ENCODE data around the gene HNRNPA0. TPM values are rescaled to one million over a fixed set of nuclear protein-coding genes. Genes with fewer than 3 reads are reported as not detected.

The HNRNPA0 gene
- polyA plus RNA-seq, 1 of the 3 experiments (the other 2 are of a cell fraction), result 24.9 TPM

DNA sequence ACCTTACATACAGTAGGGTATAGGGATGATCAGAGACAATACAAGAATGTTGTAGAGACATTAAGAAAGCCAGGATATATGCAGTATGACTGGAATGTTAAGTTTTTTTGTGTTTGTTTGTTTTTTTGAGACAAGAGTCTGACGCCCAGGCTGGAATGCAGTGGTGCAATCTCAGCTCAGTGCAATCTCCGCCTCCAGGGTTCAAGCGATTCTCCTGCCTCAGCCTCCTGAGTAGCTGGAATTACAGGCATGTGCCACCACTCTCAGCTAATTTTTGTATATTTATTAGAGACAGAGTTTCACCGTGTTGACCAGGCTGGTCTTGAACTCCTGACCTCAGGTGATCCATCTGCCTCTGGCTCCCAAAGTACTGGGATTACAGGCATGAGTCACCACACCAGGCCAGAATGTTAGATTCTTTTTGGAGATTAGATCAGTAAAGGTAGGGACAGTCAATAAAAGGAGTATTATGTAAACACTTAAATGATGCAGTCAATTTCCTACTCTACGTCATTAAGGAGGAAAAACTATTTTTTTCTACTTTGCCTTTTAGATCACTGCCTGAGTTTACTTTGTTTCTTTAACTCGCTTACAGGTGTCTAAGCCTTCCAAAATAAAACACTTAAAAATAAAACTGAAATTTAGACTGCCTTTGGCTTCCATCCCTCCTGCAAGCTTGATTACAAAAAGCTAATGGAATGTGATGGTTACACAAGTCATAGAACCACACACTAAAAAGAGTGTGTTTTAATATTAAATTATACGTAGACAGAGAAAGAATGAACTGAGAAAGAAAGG is 6.8 kb upstream of the HNRNPA0 start:
- no peak for DNase-seq
- Histone ChIP-seq H4K20me1 (ENCODE audit: insufficient read depth) (no peaks in the 10 kb centered on the region), H3K4me3 (ENCODE audit: low read depth in 2 of 2, low read length in 1 of 2) (no peak overlapping the region), H3K9me2 (no peaks in the 10 kb centered on the region), H3K9ac (no peak overlapping the region), H3K79me2 (ENCODE audit: insufficient read depth) (no peaks in the 10 kb centered on the region), H3K9me3 (no peaks in the 10 kb centered on the region), H2AFZ (ENCODE audit: low read depth) (no peak overlapping the region), H3F3A (replicated peaks; ENCODE audit: insufficient read depth) (no peaks in the 10 kb centered on the region), H3K27me3 (ENCODE audit: insufficient read depth) (no peaks in the 10 kb centered on the region), H3K4me2 (no peak overlapping the region), H3K4me1 (ENCODE audit: control insufficient read depth in 1 of 2, insufficient read depth in 2 of 2, low read depth in 1 of 2, low read length in 1 of 2) (no peaks in the 10 kb centered on the region), H3K27ac (ENCODE audit: low read depth in 2 of 2, low read length in 1 of 2) (no peak overlapping the region), H3K36me3 (replicated peaks in 1 of 2; ENCODE audit: control insufficient read depth in 1 of 2, insufficient read depth in 2 of 2, low read length in 1 of 2) (no peaks in the 10 kb centered on the region)
- CTCF ChIA-PET, result interaction anchor here (6.0 kb wide), 1 partner anchor 17 kb away, joined by 51 read pairs; no protein-coding TSS in a partner anchor
- TF ChIP-seq TAF1 (IDR thresholded peaks at IDR 0.05; ENCODE audit: borderline replicate concordance, low read depth, low read length) (no peak), RFX5 (IDR thresholded peaks at IDR 0.05; ENCODE audit: low read length) (no peak), RXRA (IDR thresholded peaks at IDR 0.05; ENCODE audit: borderline replicate concordance, low read depth) (no peak), ELF1 (IDR thresholded peaks at IDR 0.05) (no peak), FOXM1 (IDR thresholded peaks at IDR 0.05; ENCODE audit: low read depth) (no peak), RCOR1 (IDR thresholded peaks at IDR 0.05; ENCODE audit: low read length) (no peak), GABPA (IDR thresholded peaks at IDR 0.05; ENCODE audit: low read depth) (no peak), TCF12 (IDR thresholded peaks at IDR 0.05) (no peak), EP300 (IDR thresholded peaks at IDR 0.05; ENCODE audit: borderline replicate concordance in 1 of 2, low read depth in 1 of 2, low read length in 1 of 2) (no peak), YY1 (IDR thresholded peaks at IDR 0.05; ENCODE audit: low read depth) (no peak)
- TF ChIP-seq, protein P1, sequence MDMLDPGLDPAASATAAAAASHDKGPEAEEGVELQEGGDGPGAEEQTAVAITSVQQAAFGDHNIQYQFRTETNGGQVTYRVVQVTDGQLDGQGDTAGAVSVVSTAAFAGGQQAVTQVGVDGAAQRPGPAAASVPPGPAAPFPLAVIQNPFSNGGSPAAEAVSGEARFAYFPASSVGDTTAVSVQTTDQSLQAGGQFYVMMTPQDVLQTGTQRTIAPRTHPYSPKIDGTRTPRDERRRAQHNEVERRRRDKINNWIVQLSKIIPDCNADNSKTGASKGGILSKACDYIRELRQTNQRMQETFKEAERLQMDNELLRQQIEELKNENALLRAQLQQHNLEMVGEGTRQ (IDR thresholded peaks at IDR 0.05; ENCODE audit: borderline replicate concordance, low read depth, low read length), result no peak
- TF ChIP-seq, protein P2, sequence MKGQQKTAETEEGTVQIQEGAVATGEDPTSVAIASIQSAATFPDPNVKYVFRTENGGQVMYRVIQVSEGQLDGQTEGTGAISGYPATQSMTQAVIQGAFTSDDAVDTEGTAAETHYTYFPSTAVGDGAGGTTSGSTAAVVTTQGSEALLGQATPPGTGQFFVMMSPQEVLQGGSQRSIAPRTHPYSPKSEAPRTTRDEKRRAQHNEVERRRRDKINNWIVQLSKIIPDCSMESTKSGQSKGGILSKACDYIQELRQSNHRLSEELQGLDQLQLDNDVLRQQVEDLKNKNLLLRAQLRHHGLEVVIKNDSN (IDR thresholded peaks at IDR 0.05; ENCODE audit: borderline replicate concordance, low read depth), result no peak
- TF ChIP-seq, protein P3, sequence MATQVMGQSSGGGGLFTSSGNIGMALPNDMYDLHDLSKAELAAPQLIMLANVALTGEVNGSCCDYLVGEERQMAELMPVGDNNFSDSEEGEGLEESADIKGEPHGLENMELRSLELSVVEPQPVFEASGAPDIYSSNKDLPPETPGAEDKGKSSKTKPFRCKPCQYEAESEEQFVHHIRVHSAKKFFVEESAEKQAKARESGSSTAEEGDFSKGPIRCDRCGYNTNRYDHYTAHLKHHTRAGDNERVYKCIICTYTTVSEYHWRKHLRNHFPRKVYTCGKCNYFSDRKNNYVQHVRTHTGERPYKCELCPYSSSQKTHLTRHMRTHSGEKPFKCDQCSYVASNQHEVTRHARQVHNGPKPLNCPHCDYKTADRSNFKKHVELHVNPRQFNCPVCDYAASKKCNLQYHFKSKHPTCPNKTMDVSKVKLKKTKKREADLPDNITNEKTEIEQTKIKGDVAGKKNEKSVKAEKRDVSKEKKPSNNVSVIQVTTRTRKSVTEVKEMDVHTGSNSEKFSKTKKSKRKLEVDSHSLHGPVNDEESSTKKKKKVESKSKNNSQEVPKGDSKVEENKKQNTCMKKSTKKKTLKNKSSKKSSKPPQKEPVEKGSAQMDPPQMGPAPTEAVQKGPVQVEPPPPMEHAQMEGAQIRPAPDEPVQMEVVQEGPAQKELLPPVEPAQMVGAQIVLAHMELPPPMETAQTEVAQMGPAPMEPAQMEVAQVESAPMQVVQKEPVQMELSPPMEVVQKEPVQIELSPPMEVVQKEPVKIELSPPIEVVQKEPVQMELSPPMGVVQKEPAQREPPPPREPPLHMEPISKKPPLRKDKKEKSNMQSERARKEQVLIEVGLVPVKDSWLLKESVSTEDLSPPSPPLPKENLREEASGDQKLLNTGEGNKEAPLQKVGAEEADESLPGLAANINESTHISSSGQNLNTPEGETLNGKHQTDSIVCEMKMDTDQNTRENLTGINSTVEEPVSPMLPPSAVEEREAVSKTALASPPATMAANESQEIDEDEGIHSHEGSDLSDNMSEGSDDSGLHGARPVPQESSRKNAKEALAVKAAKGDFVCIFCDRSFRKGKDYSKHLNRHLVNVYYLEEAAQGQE (IDR thresholded peaks at IDR 0.05; ENCODE audit: low read depth, low read length), result no peak
- POLR2A ChIA-PET, result no interaction called here
- WGBS (ENCODE audit: low lambda C conversion rate), result 78% methylated on average over 7 of the region's 7 CpGs

Data from SK-N-SH (cell line).